Right atrium auricular region (tissue), 2 donors: Measurements from ENCODE around the gene WFDC2. TPM values are rescaled to one million over a fixed set of nuclear protein-coding genes. Genes with fewer than 3 reads are reported as not detected.

ENCODE experiments used
- DNase-seq: peaks from one replicate; pipeline ENCODE4 v3.0.0-alpha.2; 2019; ENCODE audit warnings: low spot score
- H3K27ac ChIP-seq, 2 donors: fragments of 200-600 bp; sonication (generic); 1 replicate in 1 of 2; 2 replicates in 1 of 2; pipeline ENCODE4 v1.5.1; 2016 to 2019
- H3K27me3 ChIP-seq, 2 donors: fragments of 200-600 bp; sonication (generic); one replicate each; pipeline versions ENCODE4 v1.5.1 to v1.6.0; 2017 to 2019
- H3K36me3 ChIP-seq: fragments of 200-600 bp; sonication (generic); one replicate; pipeline ENCODE4 v1.5.1; 2016
- H3K4me1 ChIP-seq, 2 donors: fragments of 200-600 bp; sonication (generic); one replicate each; pipeline versions ENCODE4 v1.5.1 to v1.6.0; 2017 to 2019
- H3K4me3 ChIP-seq, 2 donors: fragments of 200-600 bp; sonication (generic); 1 replicate in 1 of 2; 2 replicates in 1 of 2; pipeline ENCODE4 v1.5.1; 2017 to 2019; ENCODE audit warnings: mild to moderate bottlenecking in 1 of 2, moderate library complexity in 1 of 2
- H3K9me3 ChIP-seq, 2 donors: fragments of 200-600 bp; sonication (generic); one replicate each; pipeline ENCODE4 v1.5.1; 2019
- total RNA-seq, 2 donors: library from RNA; depleted of rRNA; stranded (reverse); fragments of >200 nt; gene quantifications; one replicate each; pipeline ENCODE4 v1.1.0, GENCODE V29; 2016
- TF ChIP-seq, protein P1 (sequence below), 2 donors: fragments of 200-600 bp; sonication (generic); IDR thresholded peaks; one replicate each; pipeline ENCODE4 v1.5.1; 2019; ENCODE audit warnings: antibody characterized with exemption in 2 of 2

Gene WFDC2
- total RNA-seq, 2 donors from 2014 or later, result 12.4 TPM; not detected in 1

- Histone ChIP-seq H3K36me3 (no peaks in the 10 kb centered on the region), H3K4me1 (no peaks in the 10 kb centered on the region), H3K27ac (no peak overlapping the region), H3K4me3 (no peak overlapping the region), H3K9me3 (no peaks in the 10 kb centered on the region), H3K27me3 (no peaks in the 10 kb centered on the region)
- DNase-seq, result no peak
- TF ChIP-seq, protein P1, sequence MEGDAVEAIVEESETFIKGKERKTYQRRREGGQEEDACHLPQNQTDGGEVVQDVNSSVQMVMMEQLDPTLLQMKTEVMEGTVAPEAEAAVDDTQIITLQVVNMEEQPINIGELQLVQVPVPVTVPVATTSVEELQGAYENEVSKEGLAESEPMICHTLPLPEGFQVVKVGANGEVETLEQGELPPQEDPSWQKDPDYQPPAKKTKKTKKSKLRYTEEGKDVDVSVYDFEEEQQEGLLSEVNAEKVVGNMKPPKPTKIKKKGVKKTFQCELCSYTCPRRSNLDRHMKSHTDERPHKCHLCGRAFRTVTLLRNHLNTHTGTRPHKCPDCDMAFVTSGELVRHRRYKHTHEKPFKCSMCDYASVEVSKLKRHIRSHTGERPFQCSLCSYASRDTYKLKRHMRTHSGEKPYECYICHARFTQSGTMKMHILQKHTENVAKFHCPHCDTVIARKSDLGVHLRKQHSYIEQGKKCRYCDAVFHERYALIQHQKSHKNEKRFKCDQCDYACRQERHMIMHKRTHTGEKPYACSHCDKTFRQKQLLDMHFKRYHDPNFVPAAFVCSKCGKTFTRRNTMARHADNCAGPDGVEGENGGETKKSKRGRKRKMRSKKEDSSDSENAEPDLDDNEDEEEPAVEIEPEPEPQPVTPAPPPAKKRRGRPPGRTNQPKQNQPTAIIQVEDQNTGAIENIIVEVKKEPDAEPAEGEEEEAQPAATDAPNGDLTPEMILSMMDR (IDR thresholded peaks at IDR 0.05), result no peak
Measured at GRCh38 chr20:45509091-45509490, 39.5 kb downstream of the WFDC2 start.

DNA sequence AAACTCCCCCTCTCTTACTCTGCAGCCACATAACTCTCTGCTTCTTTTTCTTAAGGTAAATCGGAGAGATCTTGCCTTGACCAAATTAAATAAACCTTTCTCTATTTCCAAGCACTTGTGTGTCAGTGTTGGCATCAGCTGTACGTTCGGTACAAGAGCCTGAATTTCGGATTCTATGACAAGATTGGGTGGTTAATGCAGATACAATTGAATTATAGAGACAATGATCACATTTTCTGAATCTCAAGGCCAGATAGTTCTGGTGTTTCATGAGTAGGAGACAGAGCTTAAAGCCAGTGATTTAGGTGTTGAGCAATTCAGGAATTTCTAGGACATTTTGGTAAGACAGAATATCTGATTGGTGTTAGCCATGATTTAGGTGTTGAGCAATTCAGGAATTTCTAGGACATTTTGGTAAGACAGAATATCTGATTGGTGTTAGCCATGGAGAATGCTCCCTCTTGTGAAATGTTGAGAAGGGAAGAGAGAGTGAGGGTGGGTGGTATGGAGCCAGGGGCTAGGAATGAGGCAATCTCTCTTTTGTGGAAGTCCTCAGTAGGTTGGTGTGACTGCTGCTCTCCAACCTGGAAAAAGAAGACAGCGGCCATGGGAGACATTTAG, 40.8 kb downstream of the WFDC2 start:
- Histone ChIP-seq H3K27ac (no peak overlapping the region), H3K9me3 (no peaks in the 10 kb centered on the region), H3K4me1 (no peaks in the 10 kb centered on the region), H3K36me3 (no peaks in the 10 kb centered on the region), H3K27me3 (no peaks in the 10 kb centered on the region), H3K4me3 (no peak overlapping the region)
- no peak for DNase-seq
- TF ChIP-seq, protein P1 (IDR thresholded peaks at IDR 0.05), result no peak

DNA sequence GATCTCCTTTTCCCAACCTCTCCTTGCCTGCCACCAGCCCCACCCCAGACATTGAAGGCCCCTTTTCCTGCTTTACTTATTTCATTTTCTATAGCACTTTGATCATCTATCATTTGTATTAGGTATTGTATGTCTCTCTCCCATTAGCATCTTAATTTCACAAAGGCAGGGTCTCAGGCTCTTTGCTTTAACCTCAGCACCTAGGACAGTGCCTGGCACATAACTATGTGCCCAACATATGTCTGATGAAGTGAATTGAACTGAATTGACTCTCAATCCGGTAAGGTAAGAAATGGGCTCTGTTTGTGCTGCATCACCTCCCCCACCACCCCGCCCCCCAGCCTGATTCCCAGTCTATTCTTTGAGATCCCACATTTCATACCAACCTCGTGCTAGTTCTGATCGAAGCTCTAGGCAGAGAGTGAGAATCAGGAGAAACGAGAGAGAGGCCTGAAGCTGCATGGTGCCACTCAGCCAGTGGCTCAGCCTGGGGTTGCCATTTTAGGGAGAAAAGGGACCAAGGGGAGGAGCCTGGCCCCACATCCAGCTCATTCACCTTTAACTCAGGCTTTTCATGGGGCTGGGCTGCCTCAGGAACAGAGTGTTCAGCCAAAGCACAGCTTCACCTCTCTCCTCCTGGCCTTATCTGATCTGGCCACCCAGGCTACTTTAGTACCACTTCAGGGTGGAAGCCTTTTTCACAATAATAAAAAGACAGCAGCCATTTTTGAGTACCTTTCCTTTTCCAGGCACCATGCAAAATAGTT, 45.8 kb downstream of the WFDC2 start, which contains the start of gene SPINT3:
Gene SPINT3, minus strand, starts transcription at position 476 of the 767 bp plus-strand sequence. Its CDS starts 14 bp downstream, at position 462.
- no peak for DNase-seq
- no peak within 1 kb of the TSS for H3K4me3 ChIP-seq
- H3K4me1 ChIP-seq, result no peaks in the 10 kb centered on the region
- TF ChIP-seq, protein P1 (IDR thresholded peaks at IDR 0.05), result no peak
- H3K27me3 ChIP-seq, result no peaks in the 10 kb centered on the region
- no peaks in the 10 kb centered on the region for H3K36me3 ChIP-seq
- H3K9me3 ChIP-seq, result no peaks in the 10 kb centered on the region
- no peak within 1 kb of the TSS for H3K27ac ChIP-seq

DNA sequence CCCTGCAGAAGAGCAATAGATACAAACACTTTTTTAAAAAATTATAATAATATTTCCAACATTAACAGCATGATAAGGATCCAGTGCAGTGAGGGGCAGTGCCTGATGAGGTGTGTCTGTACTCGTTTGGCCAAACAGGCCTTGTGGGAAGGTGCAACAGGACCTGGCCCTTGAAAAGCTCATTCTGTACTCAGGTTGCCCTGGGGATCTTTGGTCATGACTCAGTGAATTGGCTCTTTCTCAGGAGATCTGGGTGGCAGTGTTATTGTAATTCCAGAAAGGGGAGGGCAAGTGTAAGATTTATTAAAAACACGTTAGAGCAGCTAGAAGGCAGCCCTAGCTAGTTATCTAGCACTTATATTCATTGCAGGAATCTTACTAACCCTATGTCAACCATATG, 48.7 kb downstream of the WFDC2 start:
- Histone ChIP-seq H3K9me3 (no peaks in the 10 kb centered on the region), H3K27ac (no peak overlapping the region)

DNA sequence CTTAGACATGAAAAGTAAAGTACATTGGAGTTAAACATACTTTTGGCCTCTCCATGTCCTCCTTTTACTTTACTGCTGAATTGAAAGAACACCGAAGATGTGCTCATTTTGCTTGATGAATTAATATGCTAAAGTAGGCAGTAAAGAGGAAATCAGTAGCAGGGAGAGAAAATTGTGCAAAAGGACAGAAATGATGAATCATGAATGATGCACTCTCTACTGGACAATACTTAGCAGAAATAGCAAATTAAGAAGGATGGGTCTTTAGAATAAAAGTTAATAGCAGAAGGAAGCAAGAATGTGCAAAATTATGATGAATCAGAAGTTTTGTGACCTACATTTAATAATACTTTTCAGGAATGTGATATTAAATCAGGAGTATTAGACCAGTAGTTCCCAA, 54.3 kb downstream of the WFDC2 start:
- no peak for DNase-seq
- Histone ChIP-seq H3K27me3 (no peaks in the 10 kb centered on the region), H3K4me1 (no peaks in the 10 kb centered on the region), H3K27ac (no peak overlapping the region), H3K4me3 (no peak overlapping the region), H3K36me3 (no peaks in the 10 kb centered on the region), H3K9me3 (no peaks in the 10 kb centered on the region)
- TF ChIP-seq, protein P1 (IDR thresholded peaks at IDR 0.05), result no peak

More for the DNA sequence above, 48.7 kb downstream of the WFDC2 start:
- DNase-seq, result no peak
- TF ChIP-seq, protein P1 (IDR thresholded peaks at IDR 0.05), result no peak
- Histone ChIP-seq H3K36me3 (no peaks in the 10 kb centered on the region), H3K4me1 (no peaks in the 10 kb centered on the region), H3K4me3 (no peak overlapping the region), H3K27me3 (no peaks in the 10 kb centered on the region)
